Smooth muscle cell (in vitro differentiated cells): ENCODE data around the gene BARHL1. TPM values are rescaled to one million over a fixed set of nuclear protein-coding genes. Genes with fewer than 3 reads are reported as not detected.
A peak's percentile ranks its signal among the peaks of the same experiment; 100 is the strongest.

Experiments used
- DNase-seq: peaks from one replicate; lab custom pipeline; 2025; ENCODE audit not compliant: unreplicated experiment; lab: John Stamatoyannopoulos, UW
- H2AFZ ChIP-seq: fragments of 200-600 bp; sonication (generic); 2 replicates; pipeline ENCODE4 v1.6.0; 2016; ENCODE audit warnings: antibody characterized with exemption, low read depth, mild to moderate bottlenecking
- H3F3A ChIP-seq: fragments of 200-600 bp; sonication (generic); 2 replicates; pipeline ENCODE4 v1.6.0; 2017; ENCODE audit warnings: antibody characterized with exemption, low read depth
- H3K27ac ChIP-seq: fragments of 200-600 bp; sonication (generic); 2 replicates; pipeline ENCODE4 v1.5.1; 2016; ENCODE audit warnings: low read depth, mild to moderate bottlenecking
- H3K27me3 ChIP-seq: fragments of 200-600 bp; sonication (generic); 2 replicates; pipeline ENCODE4 v1.6.1; 2016; ENCODE audit warnings: low read depth, mild to moderate bottlenecking
- H3K36me3 ChIP-seq: fragments of 200-600 bp; sonication (generic); 2 replicates; pipeline ENCODE4 v1.5.1; 2016; ENCODE audit warnings: low read depth
- H3K4me1 ChIP-seq: fragments of 200-600 bp; sonication (generic); 2 replicates; pipeline ENCODE4 v1.5.1; 2016; ENCODE audit warnings: low read depth
- H3K4me2 ChIP-seq: fragments of 200-600 bp; sonication (generic); 2 replicates; pipeline ENCODE4 v1.6.0; 2016; ENCODE audit warnings: mild to moderate bottlenecking
- H3K4me3 ChIP-seq: fragments of 200-600 bp; sonication (generic); 2 replicates; pipeline ENCODE4 v1.5.1; 2016; ENCODE audit warnings: mild to moderate bottlenecking
- H3K79me2 ChIP-seq: fragments of 200-600 bp; sonication (generic); 2 replicates; pipeline ENCODE4 v1.6.0; 2016; ENCODE audit warnings: low read depth, mild to moderate bottlenecking
- H3K9ac ChIP-seq: fragments of 200-600 bp; sonication (generic); 2 replicates; pipeline ENCODE4 v1.6.0; 2016; ENCODE audit warnings: low read depth
- H3K9me3 ChIP-seq: fragments of 200-600 bp; sonication (generic); replicated peaks from 2 replicates; pipeline ENCODE4 v1.5.1; 2016; ENCODE audit warnings: low read depth
- H4K20me1 ChIP-seq: fragments of 200-600 bp; sonication (generic); 2 replicates; pipeline ENCODE4 v1.6.0; 2016; ENCODE audit warnings: low read depth
- CTCF ChIP-seq: fragments of 200-600 bp; sonication (generic); IDR thresholded peaks from 2 replicates; pipeline ENCODE4 v1.5.1; 2017; ENCODE audit warnings: borderline replicate concordance, mild to moderate bottlenecking, antibody characterized with exemption; ENCODE audit not compliant: insufficient read depth, poor library complexity, severe bottlenecking
- WGBS: methylation state at CpG from one replicate; pipeline ENCODE4 v1.1.7; 2016; ENCODE audit warnings: low lambda C conversion rate; 5-methylcytosine and 5-hydroxymethylcytosine counted together
- polyA plus RNA-seq: library from polyadenylated mRNA; unstranded; fragments of >200 nt; fragmentation: Nextera tagmentation; extraction: Ambion mirVana; gene quantifications from 2 replicates; pipeline ENCODE4 v1.2.1, GENCODE V29; 2016
- total RNA-seq: library from RNA; depleted of rRNA; stranded (reverse); fragments of >200 nt; gene quantifications from 2 replicates; pipeline ENCODE4 v1.2.3, GENCODE V29; 2014

Gene BARHL1
- total and polyA plus RNA-seq, 2 experiments from 2014 or later, result 0.24 TPM; not detected in 1

- H3K4me2 ChIP-seq, result no peak overlapping the region
- H3K4me3 ChIP-seq, result no peak overlapping the region
- H3K27me3 ChIP-seq, result peaks cover 15% of the 10 kb centered on the region
- no peaks in the 10 kb centered on the region for H3K36me3 ChIP-seq
- no peaks in the 10 kb centered on the region for H3K79me2 ChIP-seq
- no peak for DNase-seq
- over 99% methylated on average over 16 of the region's 16 CpGs for WGBS
- no peak overlapping the region for H3K9ac ChIP-seq
- peaks cover 34% of the 10 kb centered on the region for H3K4me1 ChIP-seq
- no peaks in the 10 kb centered on the region for H3K9me3 ChIP-seq
- H3F3A ChIP-seq, result no peaks in the 10 kb centered on the region
- H2AFZ ChIP-seq, result no peak overlapping the region
- no peak for TF ChIP-seq CTCF
- H3K27ac ChIP-seq, result no peak overlapping the region
- H4K20me1 ChIP-seq, result peaks cover 53% of the 10 kb centered on the region
Measured at GRCh38 chr9:132597073-132597775, 14.8 kb downstream of the BARHL1 start.

DNA sequence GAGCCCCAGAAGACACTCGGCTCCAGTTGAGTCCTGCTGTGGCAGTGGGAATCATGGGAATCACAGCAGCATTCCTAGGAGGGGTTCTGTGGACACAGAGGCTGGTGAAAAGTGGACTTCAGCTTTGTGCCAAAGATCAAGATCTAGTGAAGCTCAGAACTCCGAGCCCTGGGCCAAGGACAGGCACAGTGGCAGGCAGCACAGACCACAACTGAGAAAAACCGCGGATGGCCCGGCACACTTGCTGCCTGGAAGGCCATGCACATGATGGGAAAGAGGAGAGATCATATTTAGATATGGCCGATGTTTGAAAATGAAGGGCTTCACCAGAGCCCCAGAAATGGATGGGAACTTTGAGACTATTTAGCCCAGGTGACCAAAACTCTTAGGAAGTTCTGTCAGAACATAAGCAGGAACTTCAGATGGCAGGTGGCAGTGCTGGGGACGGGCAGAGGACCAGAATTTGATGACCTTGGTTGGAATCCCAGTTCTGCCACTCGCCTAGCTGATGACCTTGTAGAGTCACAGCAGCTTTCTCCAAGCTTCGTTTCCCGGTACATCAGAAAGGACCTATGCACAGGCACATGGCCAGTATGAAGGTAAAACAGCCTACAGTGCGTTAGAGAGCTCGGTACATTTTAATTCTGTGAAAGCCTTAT, 18.0 kb downstream of the BARHL1 start:
- no peaks in the 10 kb centered on the region for H3F3A ChIP-seq
- peaks cover 30% of the 10 kb centered on the region for H4K20me1 ChIP-seq
- no peak for TF ChIP-seq CTCF
- H3K36me3 ChIP-seq, result no peaks in the 10 kb centered on the region
- H2AFZ ChIP-seq, result no peak overlapping the region
- H3K4me1 ChIP-seq, result peaks cover 21% of the 10 kb centered on the region
- H3K9me3 ChIP-seq, result no peaks in the 10 kb centered on the region
- H3K4me2 ChIP-seq, result no peak overlapping the region
- no peak for DNase-seq
- H3K79me2 ChIP-seq, result no peaks in the 10 kb centered on the region
- H3K9ac ChIP-seq, result no peak overlapping the region
- H3K27me3 ChIP-seq, result no peaks in the 10 kb centered on the region
- H3K4me3 ChIP-seq, result no peak overlapping the region
- no peak overlapping the region for H3K27ac ChIP-seq
- 96% methylated on average over 12 of the region's 12 CpGs for WGBS

GRCh38 chr9:132602207-132602606, 19.8 kb downstream of the BARHL1 start:
- Histone ChIP-seq H3K4me1 (peaks cover 17% of the 10 kb centered on the region), H3K9me3 (no peaks in the 10 kb centered on the region), H3K27me3 (no peaks in the 10 kb centered on the region), H3K9ac (no peak overlapping the region), H2AFZ (no peak overlapping the region), H4K20me1 (peaks cover 13% of the 10 kb centered on the region), H3K36me3 (no peaks in the 10 kb centered on the region), H3F3A (no peaks in the 10 kb centered on the region), H3K27ac (no peak overlapping the region), H3K4me2 (peak overlapping the region; percentile 20), H3K4me3 (no peak overlapping the region), H3K79me2 (no peaks in the 10 kb centered on the region)
- no peak for DNase-seq
- WGBS, result 47% methylated on average over 3 of the region's 3 CpGs
- no peak for TF ChIP-seq CTCF
